Activated naive CD8-positive, alpha-beta T cell treated with anti-CD3 and anti-CD28 coated beads for 36 hours (primary cell): ENCODE data around the gene TFEB. TPM values are rescaled to one million over a fixed set of nuclear protein-coding genes. Genes with fewer than 3 reads are reported as not detected.

Source experiments
- DNase-seq: peaks from one replicate; pipeline ENCODE4 v3.0.0; 2021
- H3K27ac Mint-ChIP-seq: one replicate; pipeline ENCODE4 v1.8.0; 2022; ENCODE audit warnings: mild to moderate bottlenecking, moderate library complexity, mixed read lengths
- H3K27me3 Mint-ChIP-seq: one replicate; pipeline ENCODE4 v1.8.0; 2022; ENCODE audit warnings: mild to moderate bottlenecking, mixed read lengths
- H3K36me3 Mint-ChIP-seq: one replicate; pipeline ENCODE4 v1.8.0; 2021; ENCODE audit warnings: mild to moderate bottlenecking, mixed read lengths
- H3K4me1 Mint-ChIP-seq: one replicate; pipeline ENCODE4 v1.8.0; 2021; ENCODE audit warnings: mixed read lengths
- H3K4me3 Mint-ChIP-seq: one replicate; pipeline ENCODE4 v1.8.0; 2022; ENCODE audit warnings: mild to moderate bottlenecking, moderate library complexity, mixed read lengths
- H3K9me3 Mint-ChIP-seq: one replicate; pipeline ENCODE4 v1.8.0; 2022; ENCODE audit warnings: mixed read lengths
- total RNA-seq, 2 experiments: library from RNA; stranded (reverse); gene quantifications; one replicate each; pipeline ENCODE4 v1.2.3, GENCODE V29; 2021

The TFEB gene
- total RNA-seq, 2 experiments from 2014 or later: 9.3 to 11.5 TPM

- H3K4me3 Mint-ChIP-seq: no peak overlapping the region
- H3K9me3 Mint-ChIP-seq: no peaks in the 10 kb centered on the region
- H3K27ac Mint-ChIP-seq: no peak overlapping the region
- no peaks in the 10 kb centered on the region for H3K27me3 Mint-ChIP-seq
- no peak for DNase-seq
- peaks cover 18% of the 10 kb centered on the region for H3K4me1 Mint-ChIP-seq
- peaks cover 4% of the 10 kb centered on the region for H3K36me3 Mint-ChIP-seq
Observed at GRCh38 chr6:41702089-41702745, 33.2 kb downstream of the TFEB start.

GRCh38 chr6:41700463-41701347, 34.7 kb downstream of the TFEB start:
- Mint-ChIP-seq H3K36me3 (no peaks in the 10 kb centered on the region), H3K4me3 (no peak overlapping the region), H3K9me3 (no peaks in the 10 kb centered on the region), H3K27me3 (no peaks in the 10 kb centered on the region), H3K4me1 (peaks cover 4% of the 10 kb centered on the region), H3K27ac (no peak overlapping the region)
- DNase-seq: no peak

GRCh38 chr6:41699063-41699462, 36.3 kb downstream of the TFEB start:
- Mint-ChIP-seq H3K4me3 (no peak overlapping the region), H3K9me3 (no peaks in the 10 kb centered on the region), H3K27me3 (no peaks in the 10 kb centered on the region), H3K27ac (peak overlapping the region; percentile 46), H3K4me1 (no peaks in the 10 kb centered on the region), H3K36me3 (no peaks in the 10 kb centered on the region)
- no peak for DNase-seq

- Mint-ChIP-seq H3K4me1 (no peaks in the 10 kb centered on the region), H3K4me3 (no peak overlapping the region), H3K9me3 (no peaks in the 10 kb centered on the region), H3K27ac (no peak overlapping the region), H3K36me3 (no peaks in the 10 kb centered on the region), H3K27me3 (no peaks in the 10 kb centered on the region)
- no peak for DNase-seq
Observed at GRCh38 chr6:41697861-41698781, 37.3 kb downstream of the TFEB start.

GRCh38 chr6:41696788-41697187, 38.6 kb downstream of the TFEB start:
- no peaks in the 10 kb centered on the region for H3K36me3 Mint-ChIP-seq
- no peaks in the 10 kb centered on the region for H3K9me3 Mint-ChIP-seq
- no peak overlapping the region for H3K4me3 Mint-ChIP-seq
- DNase-seq: no peak
- H3K27me3 Mint-ChIP-seq: no peaks in the 10 kb centered on the region
- no peak overlapping the region for H3K27ac Mint-ChIP-seq
- no peaks in the 10 kb centered on the region for H3K4me1 Mint-ChIP-seq

GRCh38 chr6:41695825-41696224, 39.6 kb downstream of the TFEB start:
- Mint-ChIP-seq H3K36me3 (no peaks in the 10 kb centered on the region), H3K27ac (no peak overlapping the region), H3K4me1 (no peaks in the 10 kb centered on the region), H3K4me3 (no peak overlapping the region), H3K9me3 (no peaks in the 10 kb centered on the region), H3K27me3 (no peaks in the 10 kb centered on the region)
- DNase-seq: no peak

- no peaks in the 10 kb centered on the region for H3K4me1 Mint-ChIP-seq
- DNase-seq: no peak
- H3K27me3 Mint-ChIP-seq: no peaks in the 10 kb centered on the region
- H3K27ac Mint-ChIP-seq: no peak overlapping the region
- no peaks in the 10 kb centered on the region for H3K36me3 Mint-ChIP-seq
- no peaks in the 10 kb centered on the region for H3K9me3 Mint-ChIP-seq
- H3K4me3 Mint-ChIP-seq: no peak overlapping the region
Observed at GRCh38 chr6:41694815-41695526, 40.4 kb downstream of the TFEB start.

GRCh38 chr6:41693281-41694240, 41.8 kb downstream of the TFEB start:
- no peak for DNase-seq
- Mint-ChIP-seq H3K9me3 (no peaks in the 10 kb centered on the region), H3K36me3 (no peaks in the 10 kb centered on the region), H3K27ac (no peak overlapping the region), H3K27me3 (no peaks in the 10 kb centered on the region), H3K4me3 (no peak overlapping the region), H3K4me1 (no peaks in the 10 kb centered on the region)

- Mint-ChIP-seq H3K4me3 (no peak overlapping the region), H3K4me1 (no peaks in the 10 kb centered on the region), H3K27ac (no peak overlapping the region), H3K9me3 (no peaks in the 10 kb centered on the region), H3K36me3 (no peaks in the 10 kb centered on the region), H3K27me3 (no peaks in the 10 kb centered on the region)
- no peak for DNase-seq
Observed at GRCh38 chr6:41692730-41693129, 42.7 kb downstream of the TFEB start.

GRCh38 chr6:41692080-41692675, 43.2 kb downstream of the TFEB start:
- H3K27me3 Mint-ChIP-seq: no peaks in the 10 kb centered on the region
- no peaks in the 10 kb centered on the region for H3K36me3 Mint-ChIP-seq
- no peaks in the 10 kb centered on the region for H3K4me1 Mint-ChIP-seq
- no peak overlapping the region for H3K27ac Mint-ChIP-seq
- H3K4me3 Mint-ChIP-seq: no peak overlapping the region
- no peaks in the 10 kb centered on the region for H3K9me3 Mint-ChIP-seq
- no peak for DNase-seq

- Mint-ChIP-seq H3K9me3 (no peaks in the 10 kb centered on the region), H3K4me3 (no peak overlapping the region), H3K27me3 (no peaks in the 10 kb centered on the region), H3K4me1 (no peaks in the 10 kb centered on the region), H3K36me3 (no peaks in the 10 kb centered on the region), H3K27ac (no peak overlapping the region)
- no peak for DNase-seq
Observed at GRCh38 chr6:41691426-41692079, 43.9 kb downstream of the TFEB start.

- no peak for DNase-seq
- Mint-ChIP-seq H3K4me1 (no peaks in the 10 kb centered on the region), H3K27ac (no peak overlapping the region), H3K9me3 (no peaks in the 10 kb centered on the region), H3K4me3 (no peak overlapping the region), H3K27me3 (no peaks in the 10 kb centered on the region), H3K36me3 (no peaks in the 10 kb centered on the region)
Observed at GRCh38 chr6:41690541-41691330, 44.7 kb downstream of the TFEB start.
